Right lobe of liver (tissue), 4 donors: ENCODE measurements around the gene PLEKHG2.

Source experiments
- CTCF ChIP-seq, 4 donors: fragments of 200-600 bp in 3 of 4; fragments of 450-650 bp in 1 of 4; IDR thresholded peaks; one replicate each; pipeline versions ENCODE4 v1.5.1 to v1.8.0; 2016 to 2022; ENCODE audit warnings: antibody characterized with exemption in 4 of 4, mild to moderate bottlenecking in 2 of 4
- POLR2A ChIP-seq: fragments of 450-650 bp; IDR thresholded peaks from one replicate; pipeline ENCODE4 v1.6.1; 2017; ENCODE audit warnings: antibody characterized with exemption, mild to moderate bottlenecking
- donor health status: DM: no; HTN: no; CAD: no.
- donor health status: DM: no; HTN: no; CAD: no.
- donor health status: DM: no; HTN: yes; CAD: no.

GRCh38 chr19:39388657-39389056 is 23.8 kb upstream of the PLEKHG2 start:
- TF ChIP-seq CTCF (IDR thresholded peaks at IDR 0.05) (no peak), POLR2A (no peak)
